ENCODE data around the gene CAMTA1.

The CAMTA1 gene

DNA sequence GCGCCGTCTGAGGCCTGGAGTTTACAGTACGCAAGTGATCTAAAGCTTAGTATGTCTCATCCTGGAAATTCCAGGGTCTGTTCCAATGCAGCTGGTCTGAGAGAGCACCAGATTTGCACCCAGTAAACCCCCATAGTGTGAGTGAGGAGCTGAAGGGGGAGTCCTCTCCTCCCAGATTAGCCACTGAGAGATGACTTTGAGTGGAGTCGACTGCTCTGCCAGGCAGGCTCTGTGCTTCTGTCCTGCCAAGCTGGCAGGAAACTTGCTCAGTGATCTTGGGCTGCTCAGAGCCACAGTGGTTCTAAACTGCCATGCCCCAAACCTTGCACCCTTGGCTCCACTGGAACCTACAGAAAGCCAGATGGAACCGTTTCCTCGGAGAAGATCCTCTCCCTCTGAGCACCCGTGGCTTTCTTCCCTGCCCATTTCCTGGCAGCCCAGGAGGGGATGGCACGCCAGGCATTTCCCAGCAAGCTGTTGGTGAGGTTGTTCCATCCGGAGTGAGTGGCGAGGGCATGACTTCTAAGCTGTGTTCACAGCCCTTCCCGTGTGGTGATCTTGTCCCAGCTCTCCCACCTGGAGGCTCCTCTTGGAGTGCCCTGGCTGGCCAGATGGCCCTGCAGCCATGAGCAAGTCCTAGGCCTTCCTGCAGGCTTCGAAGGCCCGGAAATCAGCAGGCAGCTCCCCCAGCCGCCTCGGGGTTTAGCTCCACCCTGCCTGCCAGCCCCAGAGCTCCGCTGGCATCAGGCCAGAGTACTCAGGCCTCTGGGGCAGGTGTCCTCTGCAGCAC is 859.9 kb downstream of the CAMTA1 start:
- Histone ChIP-seq H2BK5ac (ENCODE audit: low read depth, low read length, poor library complexity) (no peak overlapping the region), H3K18ac (ENCODE audit: low read length) (no peak overlapping the region), H3K23ac (ENCODE audit: low read length) (no peak overlapping the region), H2AFZ (ENCODE audit: insufficient read depth, low read length, poor library complexity) (no peak overlapping the region), H3K79me1 (ENCODE audit: low read length) (no peaks in the 10 kb centered on the region), H4K8ac (ENCODE audit: low read depth, low read length) (no peak overlapping the region), H3K27me3 (ENCODE audit: insufficient read depth, low read length) (no peaks in the 10 kb centered on the region), H4K91ac (ENCODE audit: low read depth, low read length) (no peak overlapping the region), H2BK120ac (ENCODE audit: insufficient read depth, low read length, poor library complexity) (no peak overlapping the region), H3K27ac (ENCODE audit: low read depth, low read length) (no peak overlapping the region), H3K9me3 (ENCODE audit: insufficient read depth, low read depth, low read length) (peaks cover 2% of the 10 kb centered on the region), H3K4ac (ENCODE audit: low read depth, low read length) (no peak overlapping the region), H3K14ac (ENCODE audit: low read length) (no peak overlapping the region), H4K12ac (ENCODE audit: low read depth, low read length) (no peak overlapping the region), H3K9ac (ENCODE audit: low read length) (no peak overlapping the region), H3K4me1 (ENCODE audit: control insufficient read depth in 1 of 2, insufficient read depth in 2 of 2, low read length in 2 of 2) (no peaks in the 10 kb centered on the region), H3K4me3 (ENCODE audit: low read depth, low read length) (no peak overlapping the region), H3K36me3 (ENCODE audit: control insufficient read depth in 1 of 2, insufficient read depth in 2 of 2, low read length in 2 of 2) (no peaks in the 10 kb centered on the region), H3K79me2 (ENCODE audit: control insufficient read depth, insufficient read depth, low read length, poor library complexity) (no peaks in the 10 kb centered on the region), H2AK5ac (ENCODE audit: low read length) (no peak overlapping the region), H2BK12ac (ENCODE audit: low read length) (no peak overlapping the region), H3K4me2 (ENCODE audit: low read length) (no peak overlapping the region)
- WGBS (ENCODE audit: extremely low coverage, insufficient coverage, insufficient read length): no CpG with 5 or more reads among the region's 16 CpGs
- no peak for DNase-seq

DNA sequence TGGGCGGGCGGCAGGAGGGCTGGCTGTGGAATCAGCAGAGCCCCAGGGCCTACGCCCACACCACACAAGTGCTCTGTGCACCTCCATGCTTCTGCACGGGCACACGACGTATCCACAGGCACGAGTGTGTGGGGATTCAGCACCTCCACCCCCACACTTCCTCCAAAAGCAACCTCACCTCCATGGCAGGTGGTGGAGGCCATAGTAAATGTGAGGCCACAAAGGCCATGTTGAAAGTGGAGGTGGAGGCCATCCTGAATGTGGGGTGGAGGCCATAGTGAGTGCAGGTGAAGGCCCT is 860.4 kb downstream of the CAMTA1 start:
- Histone ChIP-seq H2BK5ac (ENCODE audit: low read depth, low read length, poor library complexity) (no peak overlapping the region), H3K27ac (ENCODE audit: low read depth, low read length) (no peak overlapping the region), H3K4me3 (ENCODE audit: low read depth, low read length) (peak overlapping the region; percentile 28), H4K12ac (ENCODE audit: low read depth, low read length) (no peak overlapping the region), H3K23ac (ENCODE audit: low read length) (no peak overlapping the region), H4K8ac (ENCODE audit: low read depth, low read length) (no peak overlapping the region), H3K9me3 (ENCODE audit: insufficient read depth, low read depth, low read length) (no peaks in the 10 kb centered on the region), H3K14ac (ENCODE audit: low read length) (no peak overlapping the region), H3K4ac (ENCODE audit: low read depth, low read length) (no peak overlapping the region), H2AK5ac (ENCODE audit: low read length) (no peak overlapping the region), H3K9ac (ENCODE audit: low read length) (no peak overlapping the region), H3K4me1 (ENCODE audit: control insufficient read depth in 1 of 2, insufficient read depth in 2 of 2, low read length in 2 of 2) (no peaks in the 10 kb centered on the region), H3K79me2 (ENCODE audit: control insufficient read depth, insufficient read depth, low read length, poor library complexity) (no peaks in the 10 kb centered on the region), H2BK12ac (ENCODE audit: low read length) (no peak overlapping the region), H3K79me1 (ENCODE audit: low read length) (no peaks in the 10 kb centered on the region), H2AFZ (ENCODE audit: insufficient read depth, low read length, poor library complexity) (no peak overlapping the region), H3K27me3 (ENCODE audit: insufficient read depth, low read length) (no peaks in the 10 kb centered on the region), H4K91ac (ENCODE audit: low read depth, low read length) (no peak overlapping the region), H3K18ac (ENCODE audit: low read length) (no peak overlapping the region), H3K4me2 (ENCODE audit: low read length) (no peak overlapping the region), H3K36me3 (ENCODE audit: control insufficient read depth in 1 of 2, insufficient read depth in 2 of 2, low read length in 2 of 2) (no peaks in the 10 kb centered on the region), H2BK120ac (ENCODE audit: insufficient read depth, low read length, poor library complexity) (no peak overlapping the region)
- WGBS (ENCODE audit: extremely low coverage, insufficient coverage, insufficient read length): no CpG with 5 or more reads among the region's 7 CpGs
- DNase-seq: no peak

DNA sequence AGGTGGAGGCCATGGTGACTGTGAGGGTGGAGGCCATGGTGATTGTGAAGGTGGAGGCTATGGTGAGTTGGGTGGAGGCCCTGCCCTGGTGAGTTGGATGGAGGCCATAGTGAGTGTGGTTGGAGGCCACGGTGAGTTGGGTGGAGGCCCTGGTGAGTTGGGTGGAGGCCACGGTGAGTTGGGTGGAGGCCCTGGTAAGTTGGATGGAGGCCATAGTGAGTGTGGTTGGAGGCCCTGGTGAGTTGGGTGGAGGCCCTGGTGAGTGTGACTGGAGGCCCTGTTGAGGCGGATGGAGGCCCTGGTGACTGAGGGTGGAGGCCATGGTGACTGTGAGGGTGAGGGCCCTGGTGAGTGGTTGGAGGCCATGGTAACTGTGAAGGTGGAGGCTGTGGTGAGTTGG is 860.9 kb downstream of the CAMTA1 start:
- Histone ChIP-seq H2BK5ac (ENCODE audit: low read depth, low read length, poor library complexity) (no peak overlapping the region), H3K4ac (ENCODE audit: low read depth, low read length) (no peak overlapping the region), H2BK12ac (ENCODE audit: low read length) (no peak overlapping the region), H3K23ac (ENCODE audit: low read length) (no peak overlapping the region), H3K9ac (ENCODE audit: low read length) (no peak overlapping the region), H2BK120ac (ENCODE audit: insufficient read depth, low read length, poor library complexity) (no peak overlapping the region), H3K27me3 (ENCODE audit: insufficient read depth, low read length) (no peaks in the 10 kb centered on the region), H3K27ac (ENCODE audit: low read depth, low read length) (no peak overlapping the region), H2AFZ (ENCODE audit: insufficient read depth, low read length, poor library complexity) (no peak overlapping the region), H3K4me3 (ENCODE audit: low read depth, low read length) (no peak overlapping the region), H2AK5ac (ENCODE audit: low read length) (no peak overlapping the region), H3K4me1 (ENCODE audit: control insufficient read depth in 1 of 2, insufficient read depth in 2 of 2, low read length in 2 of 2) (no peaks in the 10 kb centered on the region), H3K14ac (ENCODE audit: low read length) (no peak overlapping the region), H4K8ac (ENCODE audit: low read depth, low read length) (no peak overlapping the region), H3K18ac (ENCODE audit: low read length) (no peak overlapping the region), H3K79me2 (ENCODE audit: control insufficient read depth, insufficient read depth, low read length, poor library complexity) (no peaks in the 10 kb centered on the region), H3K36me3 (ENCODE audit: control insufficient read depth in 1 of 2, insufficient read depth in 2 of 2, low read length in 2 of 2) (no peaks in the 10 kb centered on the region), H3K79me1 (ENCODE audit: low read length) (no peaks in the 10 kb centered on the region), H4K91ac (ENCODE audit: low read depth, low read length) (no peak overlapping the region), H4K12ac (ENCODE audit: low read depth, low read length) (no peak overlapping the region), H3K4me2 (ENCODE audit: low read length) (no peak overlapping the region), H3K9me3 (ENCODE audit: insufficient read depth, low read depth, low read length) (no peaks in the 10 kb centered on the region)
- no peak for DNase-seq
- WGBS (ENCODE audit: extremely low coverage, insufficient coverage, insufficient read length): no CpG with 5 or more reads among the region's 3 CpGs

DNA sequence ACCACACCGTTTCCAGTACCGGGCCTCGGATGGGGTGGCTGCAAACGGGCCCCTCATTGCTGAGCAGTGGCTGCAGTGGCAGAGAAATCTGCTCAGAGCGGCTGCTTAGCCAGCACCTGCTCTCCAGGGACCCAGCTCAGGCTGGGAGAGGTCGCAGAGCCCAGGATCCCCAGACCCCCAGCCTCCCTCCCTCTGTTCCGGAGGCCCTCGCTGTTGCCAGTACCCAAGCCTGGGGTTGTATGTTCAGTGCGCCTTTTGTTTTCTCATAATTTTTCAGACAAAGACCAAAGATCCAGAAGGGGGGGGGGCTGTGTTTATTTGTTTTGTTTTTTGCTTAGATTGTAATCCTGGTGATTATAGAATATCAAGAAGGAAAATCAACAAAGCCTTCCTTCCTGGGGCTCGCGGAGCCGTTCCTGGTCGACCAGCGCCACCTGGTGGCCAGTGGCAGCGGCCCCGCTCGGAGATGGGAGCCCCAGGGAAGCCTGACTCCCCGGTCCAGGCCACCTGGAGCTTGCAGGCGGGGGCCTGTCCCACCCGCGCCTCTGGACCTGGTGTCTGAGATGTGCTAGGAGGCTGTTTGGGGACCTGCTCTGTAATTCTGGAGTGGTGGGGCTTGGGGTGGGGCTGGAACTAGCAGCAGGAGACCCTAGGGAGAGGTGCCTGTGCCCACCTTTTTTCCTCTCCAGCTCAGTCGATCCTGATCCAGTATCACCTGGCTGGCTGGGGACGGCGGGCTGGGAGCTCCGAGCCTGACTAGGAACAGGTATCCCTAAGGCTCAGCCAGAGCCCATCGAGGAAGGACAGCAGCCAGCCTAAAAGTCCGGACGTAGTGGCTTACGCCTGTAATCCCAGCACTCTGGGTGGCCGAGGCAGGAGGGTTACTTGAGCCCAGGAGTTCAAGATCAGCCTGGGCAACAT is 862.0 kb downstream of the CAMTA1 start:
- H3K4ac ChIP-seq (ENCODE audit: low read depth, low read length): no peak overlapping the region
- H4K12ac ChIP-seq (ENCODE audit: low read depth, low read length): no peak overlapping the region
- no peak overlapping the region for H4K91ac ChIP-seq (ENCODE audit: low read depth, low read length)
- no peak overlapping the region for H3K23ac ChIP-seq (ENCODE audit: low read length)
- H2AK5ac ChIP-seq (ENCODE audit: low read length): no peak overlapping the region
- no peak overlapping the region for H2BK12ac ChIP-seq (ENCODE audit: low read length)
- H4K8ac ChIP-seq (ENCODE audit: low read depth, low read length): no peak overlapping the region
- DNase-seq: peak; percentile 42 to 69
- H3K27me3 ChIP-seq (ENCODE audit: insufficient read depth, low read length): no peaks in the 10 kb centered on the region
- H3K79me2 ChIP-seq (ENCODE audit: control insufficient read depth, insufficient read depth, low read length, poor library complexity): no peaks in the 10 kb centered on the region
- no peak overlapping the region for H2AFZ ChIP-seq (ENCODE audit: insufficient read depth, low read length, poor library complexity)
- H3K79me1 ChIP-seq (ENCODE audit: low read length): no peaks in the 10 kb centered on the region
- H3K14ac ChIP-seq (ENCODE audit: low read length): no peak overlapping the region
- H3K9me3 ChIP-seq (ENCODE audit: insufficient read depth, low read depth, low read length): no peaks in the 10 kb centered on the region
- no peak overlapping the region for H3K9ac ChIP-seq (ENCODE audit: low read length)
- H3K4me2 ChIP-seq (ENCODE audit: low read length): no peak overlapping the region
- H2BK120ac ChIP-seq (ENCODE audit: insufficient read depth, low read length, poor library complexity): no peak overlapping the region
- no peak overlapping the region for H2BK5ac ChIP-seq (ENCODE audit: low read depth, low read length, poor library complexity)
- no peaks in the 10 kb centered on the region for H3K36me3 ChIP-seq (ENCODE audit: control insufficient read depth in 1 of 2, insufficient read depth in 2 of 2, low read length in 2 of 2)
- no peaks in the 10 kb centered on the region for H3K4me1 ChIP-seq (ENCODE audit: control insufficient read depth in 1 of 2, insufficient read depth in 2 of 2, low read length in 2 of 2)
- H3K18ac ChIP-seq (ENCODE audit: low read length): no peak overlapping the region
- H3K4me3 ChIP-seq (ENCODE audit: low read depth, low read length): no peak overlapping the region
- H3K27ac ChIP-seq (ENCODE audit: low read depth, low read length): no peak overlapping the region
- WGBS (ENCODE audit: extremely low coverage, insufficient coverage, insufficient read length): no CpG with 5 or more reads among the region's 30 CpGs
